IPS-NIHi7 (cell line): Measurements from ENCODE around the gene CALML6.

Experiments used
- DNase-seq: peaks from one replicate; pipeline ENCODE4 v3.0.0; 2012; ENCODE audit warnings: mixed read lengths; ENCODE audit errors: extremely low spot score

The CALML6 gene

DNA sequence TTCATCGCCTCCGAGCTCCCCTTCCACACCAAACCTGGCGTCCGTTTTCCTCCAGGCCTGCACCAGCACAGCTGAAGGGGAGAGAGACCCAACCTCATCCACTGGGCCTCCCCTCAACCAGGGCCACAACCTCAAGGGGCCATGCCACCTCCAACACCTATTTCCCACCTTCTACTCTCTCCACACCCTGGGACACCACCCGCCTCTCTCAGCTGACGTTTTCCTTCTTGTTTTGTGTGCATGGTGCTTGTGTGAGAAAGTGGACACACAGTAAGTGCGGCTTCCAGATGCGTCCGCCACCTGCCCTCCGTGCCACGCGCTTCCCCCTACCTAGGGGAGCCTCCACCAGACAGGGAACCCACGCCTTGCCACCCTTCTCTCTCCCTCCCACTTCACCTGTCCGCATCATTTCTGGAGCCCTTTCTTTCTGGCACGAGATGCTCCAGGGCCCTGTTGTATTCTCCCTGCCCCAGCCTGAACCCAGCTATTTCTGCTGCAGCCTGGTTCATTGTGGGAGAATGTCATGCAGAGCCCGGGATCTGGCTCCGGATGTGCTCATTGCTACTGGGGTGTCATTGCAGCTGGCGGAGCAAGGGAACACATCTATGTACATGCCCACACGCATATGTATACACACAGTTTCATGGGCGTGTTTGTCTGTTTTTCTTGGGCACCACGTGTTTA is 22.8 kb upstream of the CALML6 start:
- DNase-seq, result no peak

DNA sequence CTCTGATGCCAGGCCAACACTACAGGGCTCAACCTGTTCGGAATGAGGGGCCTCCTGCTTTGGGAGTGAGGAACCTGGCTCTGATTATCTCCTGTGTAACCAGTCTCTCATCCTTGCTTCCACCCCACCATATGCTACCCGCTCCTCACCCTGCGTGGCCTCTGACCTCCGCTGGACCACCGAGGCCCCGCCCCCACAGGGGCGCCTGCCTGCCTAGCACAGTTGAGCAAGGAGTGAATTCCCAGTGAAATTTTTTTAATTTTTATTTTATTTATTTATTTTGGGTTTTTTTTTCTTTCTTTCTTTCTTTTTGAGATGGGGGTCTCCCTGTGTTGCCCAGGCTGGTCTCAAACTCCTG is 22.3 kb upstream of the CALML6 start:
- DNase-seq, result no peak

DNA sequence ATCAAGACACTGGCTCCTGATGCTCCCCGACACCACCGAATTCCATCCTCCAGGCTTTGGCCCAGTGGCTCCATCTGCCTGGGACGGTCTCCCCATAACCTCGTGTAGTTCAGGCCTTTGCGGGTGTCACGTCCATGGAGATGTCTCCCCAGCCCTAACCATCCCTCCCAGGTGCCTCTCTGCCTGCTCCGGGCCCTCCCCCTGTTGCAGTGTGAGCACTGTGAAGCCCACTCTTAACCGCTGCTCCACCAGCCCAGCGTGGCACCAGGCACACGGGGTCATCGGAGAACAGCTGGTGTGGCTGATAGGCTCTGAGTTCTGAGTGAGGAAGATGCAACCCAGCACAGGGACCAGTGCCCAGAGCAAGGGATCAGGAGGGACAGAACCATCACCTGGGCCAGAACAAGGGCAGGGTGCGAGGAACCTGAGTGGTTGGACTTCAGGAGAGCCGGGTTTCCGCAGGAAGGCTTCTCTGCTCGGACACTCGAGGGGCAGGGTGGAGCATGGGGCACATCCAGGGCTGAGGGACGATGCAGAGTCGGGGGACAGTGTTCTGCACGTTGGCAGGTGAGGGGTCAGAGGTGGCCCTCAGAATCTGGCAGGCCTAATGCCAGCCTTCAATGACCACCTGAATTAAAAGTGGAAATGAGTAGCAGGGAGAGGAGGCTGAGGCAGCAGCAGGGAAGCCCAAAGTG is 21.6 kb upstream of the CALML6 start:
- no peak for DNase-seq

DNA sequence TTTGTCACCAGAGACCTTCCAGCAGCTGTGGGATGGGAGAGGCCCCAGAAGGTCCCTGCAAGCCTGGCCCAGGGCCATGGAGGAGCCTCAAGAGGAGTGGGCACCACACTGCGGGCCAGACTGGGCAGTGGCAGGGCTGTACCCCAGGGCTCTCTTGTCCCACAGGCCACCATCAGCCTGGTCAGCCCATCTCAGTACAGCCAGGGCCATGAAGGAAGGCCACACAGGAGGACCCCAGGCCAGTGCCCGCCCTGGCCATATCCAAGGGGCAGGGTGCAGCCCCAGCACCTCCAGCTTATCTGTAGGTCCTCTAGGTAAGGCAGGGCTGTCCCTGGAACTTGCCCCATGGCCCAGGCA is 21.1 kb upstream of the CALML6 start:
- DNase-seq, result no peak

DNA sequence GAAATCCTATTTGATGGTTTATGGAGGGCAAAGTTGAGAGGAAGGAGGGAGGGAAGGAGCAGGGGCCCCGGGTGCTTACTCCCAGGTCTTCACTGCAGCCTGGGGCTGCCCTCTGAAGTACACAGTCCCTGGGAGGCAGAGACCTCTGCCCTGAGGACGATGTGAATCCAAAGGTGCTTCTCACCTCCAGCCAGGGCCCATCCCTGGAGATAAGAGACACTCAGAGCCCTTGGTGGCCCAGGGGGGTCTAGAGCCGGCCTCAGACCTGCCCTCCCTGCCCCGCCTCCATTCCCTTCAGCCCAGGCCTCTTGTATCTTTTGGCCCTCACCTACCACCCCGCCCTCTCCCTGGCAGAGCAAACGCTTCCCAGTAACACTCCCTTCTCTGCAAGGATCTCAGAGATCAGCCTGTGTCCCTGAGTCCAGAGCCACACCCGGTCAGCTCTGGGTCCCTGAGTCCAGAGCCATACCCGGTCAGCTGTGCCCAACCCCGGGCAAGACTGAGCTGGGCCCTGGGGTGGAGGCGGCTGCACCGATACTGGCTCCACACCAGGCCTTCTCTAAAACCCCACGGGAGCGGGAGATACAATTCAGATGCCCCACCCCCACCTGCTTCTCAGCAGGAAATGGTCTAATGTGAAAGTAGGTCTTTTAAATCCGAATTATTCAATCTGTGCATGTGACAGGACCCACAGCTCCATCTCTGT is 20.6 kb upstream of the CALML6 start:
- peak; percentile 41 for DNase-seq

DNA sequence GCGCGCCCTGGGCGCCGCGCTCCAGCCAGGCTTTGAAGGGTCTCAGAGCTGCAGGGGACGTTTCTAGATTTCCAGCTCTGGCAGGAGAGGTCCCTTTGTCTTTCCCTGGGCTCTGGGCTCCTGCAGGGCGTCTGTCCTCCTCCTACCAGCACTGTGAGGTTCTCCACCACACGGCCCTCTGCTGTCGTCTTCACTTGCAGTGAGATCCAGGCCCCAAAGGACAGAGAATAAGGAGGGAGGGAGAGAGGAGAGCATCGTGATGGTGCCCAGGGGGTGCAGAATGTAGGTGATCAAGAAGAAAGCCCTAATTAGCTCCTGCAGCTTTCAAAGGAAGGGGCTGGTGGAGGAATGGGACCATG is 20.0 kb upstream of the CALML6 start:
- DNase-seq, result no peak

DNA sequence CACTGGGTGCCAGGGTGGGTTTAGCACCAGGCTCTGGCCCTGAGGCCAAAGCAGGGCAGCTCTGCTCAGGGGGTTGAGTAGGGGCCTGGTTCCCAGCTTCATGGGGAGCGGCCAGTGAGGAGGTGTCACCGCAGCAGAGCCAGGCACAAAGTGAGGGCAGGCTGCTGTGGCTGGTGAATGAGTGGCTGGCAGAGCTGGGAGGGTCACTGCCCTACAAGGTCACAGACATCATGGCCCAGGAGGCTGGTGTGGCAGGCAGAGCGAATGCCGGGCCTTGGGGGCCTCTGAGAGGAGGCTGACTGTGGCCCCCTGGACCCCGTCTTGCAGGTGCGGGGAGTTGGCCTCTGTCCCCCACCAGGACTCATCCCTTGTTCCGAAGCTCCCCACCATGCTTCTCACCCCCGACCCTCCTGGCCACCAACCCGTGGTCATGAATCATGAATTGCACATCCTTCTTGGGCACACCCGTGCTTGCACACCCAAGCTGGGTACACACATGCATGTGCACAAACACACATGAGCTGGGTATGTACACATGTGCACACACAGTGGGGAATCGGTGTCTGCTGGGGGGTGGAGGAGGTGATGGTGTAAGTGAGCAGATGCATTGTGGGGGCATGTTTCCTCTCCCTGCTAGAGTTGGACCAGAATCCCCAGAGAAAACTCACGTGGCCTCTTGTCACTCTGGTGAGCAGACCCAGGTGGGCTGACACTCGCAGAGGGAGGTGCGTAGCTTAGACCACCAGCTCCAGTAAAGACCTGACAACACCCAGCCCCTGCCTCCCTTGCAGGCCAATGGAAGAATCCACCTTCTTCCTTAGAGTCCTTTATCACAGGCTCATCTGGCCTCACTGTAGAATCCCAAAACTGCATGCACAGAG is 19.4 kb upstream of the CALML6 start:
- no peak for DNase-seq

DNA sequence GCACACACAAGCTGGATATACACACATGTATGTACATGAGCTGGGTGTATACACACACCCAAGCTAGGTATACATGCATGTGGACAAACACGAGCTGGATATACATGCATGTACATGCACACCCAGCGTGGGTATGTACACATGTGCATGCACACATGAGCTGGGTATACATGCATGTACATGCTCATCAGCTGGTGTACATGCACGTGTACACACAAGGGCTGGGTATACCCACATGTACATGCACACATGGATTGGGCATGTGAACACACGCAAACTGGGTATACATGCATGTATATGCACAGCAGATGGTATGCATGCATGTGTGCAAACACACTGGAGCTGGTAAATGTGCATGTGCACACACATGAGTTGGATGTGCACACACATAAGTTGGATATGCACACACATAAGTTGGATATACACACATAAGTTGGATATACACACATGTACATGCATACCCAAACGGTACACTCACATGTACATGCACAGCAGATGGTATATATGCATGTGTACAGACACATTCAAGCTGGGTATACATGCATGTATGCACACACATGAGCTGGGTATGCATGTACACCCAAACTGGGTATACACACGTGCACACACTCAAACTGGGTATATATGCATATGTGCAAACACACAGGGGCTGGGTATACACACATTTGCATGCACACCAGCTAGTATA is 16.7 kb upstream of the CALML6 start:
- DNase-seq, result no peak

DNA sequence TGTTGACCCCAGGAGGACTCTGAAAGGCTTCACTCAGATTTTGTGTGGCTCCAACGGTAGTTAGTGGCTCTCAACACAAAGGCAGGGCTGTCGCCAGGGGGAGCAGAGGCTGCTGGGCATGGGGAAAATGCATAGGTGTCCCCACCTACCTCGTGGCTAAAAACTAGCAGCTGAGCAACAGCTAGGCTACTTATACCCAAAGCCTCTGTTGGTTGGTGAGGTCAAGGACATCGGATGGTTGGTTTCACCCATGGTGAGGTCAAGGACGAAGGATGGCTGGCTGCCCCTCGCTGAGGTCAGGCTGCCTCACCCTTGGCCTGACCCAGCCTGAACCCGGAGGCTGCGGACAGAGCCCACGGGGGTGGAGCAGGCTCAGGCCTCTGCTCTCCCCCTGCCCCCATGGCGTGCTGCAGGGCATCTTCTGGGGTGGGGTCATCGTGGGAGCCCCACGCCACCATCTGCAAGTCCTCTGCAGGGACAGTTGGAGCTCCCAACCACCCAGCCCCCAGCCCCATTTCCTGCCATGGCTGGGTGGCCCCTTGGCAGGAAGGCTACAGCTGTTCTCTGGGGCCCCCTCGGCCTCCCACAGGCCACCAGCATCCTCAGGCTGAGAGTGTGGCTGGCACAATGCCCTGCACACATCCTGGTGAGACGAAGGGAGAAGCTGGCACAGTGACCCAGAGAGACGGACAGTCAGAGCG is 15.6 kb upstream of the CALML6 start:
- peak; percentile 42 for DNase-seq

DNA sequence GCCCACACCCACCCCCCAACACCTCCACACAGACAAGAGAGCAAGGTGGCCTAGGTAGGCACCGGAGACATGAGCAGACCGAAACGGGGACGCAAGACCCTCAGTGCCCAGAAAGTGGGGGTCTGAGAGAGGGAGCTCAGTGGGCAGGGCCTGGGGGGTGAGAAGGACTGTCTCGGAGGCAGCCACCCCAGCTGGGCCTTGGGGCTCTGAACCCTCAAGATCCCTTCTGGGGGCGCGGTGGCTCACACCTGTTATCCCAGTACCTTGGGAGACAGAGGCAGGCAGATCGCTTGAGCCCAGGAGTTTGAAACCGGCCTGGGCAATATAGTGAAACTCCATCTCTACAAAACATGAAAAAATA is 15.1 kb upstream of the CALML6 start:
- DNase-seq, result no peak

DNA sequence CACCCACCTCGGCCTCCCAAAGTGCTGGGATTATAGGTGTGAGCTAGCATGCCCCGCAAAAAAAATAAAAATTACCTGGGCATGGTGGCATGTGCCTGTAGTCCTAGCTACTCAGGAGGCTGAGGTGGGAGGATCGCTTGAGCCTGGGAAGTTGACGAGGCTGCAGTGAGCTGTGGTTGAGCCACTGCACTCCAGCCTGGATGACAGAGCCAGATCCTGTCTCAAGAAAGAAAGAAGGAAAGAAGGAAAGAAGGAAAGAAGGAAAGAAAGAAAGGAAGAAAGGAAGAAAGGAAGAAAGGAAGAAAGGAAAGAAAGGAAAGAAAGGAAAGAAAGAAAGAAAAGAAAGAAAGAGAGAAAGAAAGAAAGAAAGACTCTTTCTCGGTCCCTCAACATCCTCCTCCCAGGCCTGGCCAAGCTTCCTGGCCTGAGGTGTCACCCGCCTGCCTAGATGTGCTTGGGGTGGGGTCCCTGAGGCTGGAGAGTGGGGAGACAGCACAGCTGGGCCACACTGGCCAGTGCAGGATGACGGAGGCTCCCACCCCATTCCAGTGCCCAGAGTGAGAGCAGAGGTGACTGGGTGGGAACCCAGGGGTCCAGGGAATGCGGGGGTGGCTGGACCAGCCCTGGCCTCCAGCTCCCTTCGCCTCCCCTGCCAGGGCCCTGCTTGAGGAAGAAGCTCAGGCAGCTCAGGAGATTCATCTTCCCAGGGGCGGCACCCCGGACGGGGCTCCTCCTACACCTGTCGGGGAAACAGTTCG is 14.0 kb upstream of the CALML6 start:
- DNase-seq, result no peak

DNA sequence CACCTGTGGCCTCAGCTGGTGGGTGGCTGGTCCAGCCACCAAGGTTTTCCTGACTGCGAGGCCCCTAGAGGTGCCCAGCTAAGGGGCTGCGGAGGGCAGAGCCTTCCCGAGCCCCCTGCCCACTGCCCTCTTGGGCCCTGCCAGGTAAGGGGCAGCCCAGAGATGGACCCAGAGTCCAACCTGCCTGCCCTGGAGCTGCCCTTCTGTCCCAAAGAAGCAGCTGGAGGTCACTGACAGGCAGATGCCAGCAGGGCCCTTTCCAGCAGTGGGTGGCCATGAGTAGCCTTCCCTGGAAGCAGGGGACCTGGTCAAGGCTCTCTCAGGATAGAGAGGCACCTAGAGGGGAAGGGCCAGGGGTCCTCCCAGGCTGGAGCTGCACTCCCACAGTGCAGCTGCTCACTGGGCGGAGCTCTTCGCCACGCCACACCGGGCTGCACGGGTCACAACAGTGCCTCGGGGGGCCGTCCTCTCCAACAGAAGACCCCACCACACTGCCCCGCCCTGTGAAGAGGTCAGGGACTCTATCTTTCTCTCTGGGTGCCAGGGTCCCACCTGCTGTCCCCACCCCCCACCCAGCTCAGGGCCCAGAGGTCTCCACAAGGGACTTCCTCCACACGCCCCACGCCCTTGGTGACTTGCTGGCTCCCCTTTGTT is 13.3 kb upstream of the CALML6 start:
- no peak for DNase-seq

DNA sequence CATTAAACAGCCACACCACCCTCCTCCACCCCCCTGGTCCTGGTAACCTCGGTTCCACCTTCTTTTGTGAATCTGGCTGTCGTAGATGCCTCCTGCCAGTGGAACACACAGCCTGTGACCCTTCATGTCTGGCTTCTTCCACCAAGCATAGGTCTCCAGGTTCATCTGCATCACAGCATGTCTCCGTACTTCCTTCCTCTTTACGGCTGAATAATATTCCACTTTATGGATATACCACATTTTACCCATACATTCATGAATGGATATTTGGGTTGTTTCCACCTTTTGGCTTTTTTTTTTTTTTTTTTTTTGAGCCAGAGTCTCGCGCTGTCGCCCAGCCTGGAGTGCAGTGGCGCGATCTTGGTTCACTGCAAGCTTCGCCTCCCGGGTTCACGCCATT is 11.8 kb upstream of the CALML6 start:
- DNase-seq, result no peak

DNA sequence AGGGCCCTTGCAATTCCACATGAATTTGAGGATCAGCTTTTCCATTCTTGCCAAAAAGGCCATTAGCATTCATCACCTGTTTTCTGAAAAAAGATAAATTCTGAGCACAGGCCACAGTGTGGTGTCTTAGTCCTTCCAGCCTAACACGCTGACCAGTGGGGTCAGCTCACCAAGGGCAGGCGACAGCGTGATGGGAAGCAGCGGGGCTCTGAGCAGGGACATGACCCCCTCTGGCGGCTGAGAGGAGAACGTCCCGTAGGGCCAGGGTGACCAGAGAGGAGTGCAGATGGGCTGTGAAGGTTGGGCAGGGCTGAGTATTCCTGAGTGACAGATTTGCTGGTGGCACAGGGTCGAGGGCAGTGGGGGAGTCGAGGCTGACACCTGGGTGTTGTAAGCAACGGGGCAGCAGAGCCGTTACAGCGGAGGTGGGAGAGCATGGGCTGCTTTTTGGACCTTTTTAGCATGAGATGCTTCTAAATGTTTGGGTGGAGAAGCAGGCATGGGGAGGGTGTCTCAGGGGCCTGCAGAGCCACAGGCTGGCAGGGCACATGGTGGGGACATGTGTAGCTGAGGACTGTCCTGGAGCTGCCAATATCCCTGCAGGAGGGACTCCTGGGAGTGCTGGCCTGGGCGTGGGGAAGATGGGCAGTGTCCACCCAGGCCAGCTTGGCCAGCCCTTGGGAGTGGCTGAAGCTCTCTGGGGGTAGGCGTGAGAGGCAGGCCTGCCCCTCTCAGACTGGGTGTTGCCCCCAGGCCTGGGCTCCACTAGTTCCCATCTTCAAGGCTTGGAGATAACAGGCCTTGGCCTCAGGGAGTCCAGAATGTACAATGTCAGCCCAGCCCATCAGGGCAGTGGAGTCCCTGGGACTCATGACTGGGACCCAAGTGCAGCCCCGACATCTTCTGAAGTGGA is 8.6 kb upstream of the CALML6 start:
- peak; percentile 91 for DNase-seq

DNA sequence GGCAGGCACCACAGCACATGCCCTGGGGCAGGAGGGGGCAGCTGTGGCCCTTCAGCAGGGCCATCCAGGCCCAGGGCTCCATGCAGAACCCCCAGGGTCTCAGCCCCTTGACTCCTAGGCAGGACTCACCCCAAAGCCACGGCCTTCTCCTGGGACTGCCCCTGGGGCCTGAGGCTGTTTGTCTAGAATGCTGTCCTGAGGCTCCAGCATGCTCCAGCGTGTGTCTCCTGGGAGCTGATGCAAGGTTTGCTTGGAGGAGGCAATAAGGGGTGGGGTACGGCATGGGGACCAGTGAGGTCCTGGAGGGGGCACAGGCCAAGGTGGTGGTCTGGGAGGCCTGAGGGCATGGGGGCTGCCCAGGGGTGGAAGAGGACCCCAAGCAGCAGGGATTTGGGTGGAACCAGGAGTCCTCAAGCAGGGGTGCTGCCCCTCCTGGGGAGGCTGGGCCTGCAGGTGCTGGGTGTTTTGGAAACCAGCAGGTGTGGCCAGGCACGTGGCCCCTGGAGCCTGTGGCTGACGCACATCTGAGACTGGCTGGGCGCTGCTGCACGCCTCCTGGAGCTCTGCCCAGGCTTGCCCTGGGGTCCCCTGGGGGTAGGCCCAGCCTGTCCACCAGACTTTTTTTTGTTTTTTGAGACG is 7.8 kb upstream of the CALML6 start:
- DNase-seq, result no peak

DNA sequence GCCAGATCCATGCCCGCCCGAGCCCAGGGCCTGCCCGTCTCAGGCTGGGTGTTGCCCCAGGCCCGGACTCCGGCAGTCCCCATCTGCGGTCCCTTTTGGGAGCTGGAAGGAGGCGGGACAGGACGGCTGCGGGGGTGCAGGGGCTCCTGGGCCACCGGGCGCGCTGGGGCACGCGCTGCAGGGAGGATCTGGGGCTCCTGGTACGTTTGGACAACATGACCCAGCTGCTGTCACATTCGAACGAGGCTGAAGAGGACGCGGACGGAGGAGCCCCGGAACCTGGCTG is 6.6 kb upstream of the CALML6 start:
- no peak for DNase-seq

DNA sequence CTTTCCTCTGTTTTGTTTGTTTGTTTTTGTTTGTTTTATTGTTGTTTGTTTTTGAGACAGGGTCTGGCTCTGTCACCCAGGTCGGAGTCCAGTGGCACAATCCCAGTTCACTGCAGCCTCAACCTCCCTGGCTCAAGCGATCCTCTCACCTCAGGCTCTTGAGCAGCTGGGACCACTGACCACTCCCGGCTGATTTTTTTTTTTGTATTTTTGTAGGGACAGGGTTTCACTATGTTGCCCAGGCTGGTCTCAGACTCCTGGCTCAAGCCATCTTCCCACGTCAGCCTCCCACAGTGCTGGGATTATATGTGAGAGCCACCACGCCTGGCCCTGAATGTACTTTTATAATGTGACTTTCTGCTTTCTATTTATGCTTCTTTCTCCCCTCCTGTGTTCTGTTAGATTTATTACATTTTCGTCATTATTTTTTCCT is 5.0 kb upstream of the CALML6 start:
- DNase-seq, result no peak

DNA sequence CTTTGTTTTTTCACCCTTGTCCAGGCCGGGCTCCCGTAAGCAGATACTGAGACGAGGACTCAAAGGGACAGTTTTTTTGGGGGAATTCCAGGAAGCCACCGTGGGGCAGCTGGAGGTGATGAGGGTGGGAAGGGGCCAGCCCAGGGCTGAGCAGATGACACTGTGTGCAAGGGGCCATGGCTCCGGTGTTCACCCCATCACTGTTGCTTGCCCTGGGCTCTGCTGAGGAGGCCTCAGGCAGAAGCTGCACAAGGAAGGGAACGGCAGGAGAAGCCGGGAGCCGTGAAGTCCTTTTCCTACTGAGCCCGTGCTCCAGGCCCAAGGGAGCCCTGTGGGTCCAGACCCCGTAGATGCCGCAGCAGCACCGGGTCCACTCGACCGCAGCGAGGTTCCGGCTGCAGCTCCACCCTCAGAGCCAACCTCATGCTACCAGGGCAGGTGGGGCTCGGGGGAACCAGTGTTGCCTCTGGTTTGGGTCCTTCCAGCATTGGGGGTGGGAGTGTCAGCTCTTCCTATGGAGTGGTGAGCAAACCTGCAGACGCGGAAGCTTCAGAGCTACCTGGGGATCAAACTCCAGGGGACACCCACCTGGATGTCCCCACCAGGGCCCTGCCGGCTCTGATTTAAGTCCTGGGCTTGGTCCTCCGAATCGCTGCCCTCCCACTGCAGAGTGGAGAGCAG is 4.3 kb upstream of the CALML6 start:
- DNase-seq, result no peak
